Measurements from ENCODE around the gene CCDC7.
"Not testable (repeated sequence)": the region's sequence is repeated elsewhere in the genome, so short reads cannot be mapped to it uniquely, and the experiment has no call there.

The CCDC7 gene

DNA sequence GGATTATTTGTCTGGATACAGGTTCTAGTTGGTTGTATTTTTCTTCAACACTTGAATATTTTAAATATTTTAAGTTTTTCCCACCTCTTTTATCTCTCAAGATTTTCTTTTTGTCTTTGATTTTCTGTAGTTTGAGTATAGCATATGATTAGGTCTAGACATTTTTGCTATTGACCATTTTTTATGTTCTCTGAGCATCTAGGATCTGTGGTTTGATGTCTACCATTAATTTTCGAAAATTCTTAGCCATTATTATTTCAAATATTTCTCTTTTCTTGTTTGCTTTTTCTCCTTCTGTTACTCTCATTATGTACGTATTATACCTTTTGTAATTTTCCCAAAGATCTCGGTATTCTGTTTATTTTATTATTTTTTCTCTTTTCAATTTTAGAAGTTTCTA, 293.0 kb downstream of the CCDC7 start:
- DNase-seq: no peak

GRCh38 chr10:32744321-32744720, 298.4 kb downstream of the CCDC7 start:
- no peak for DNase-seq

GRCh38 chr10:32746869-32747268, 300.9 kb downstream of the CCDC7 start:
- DNase-seq: no peak

DNA sequence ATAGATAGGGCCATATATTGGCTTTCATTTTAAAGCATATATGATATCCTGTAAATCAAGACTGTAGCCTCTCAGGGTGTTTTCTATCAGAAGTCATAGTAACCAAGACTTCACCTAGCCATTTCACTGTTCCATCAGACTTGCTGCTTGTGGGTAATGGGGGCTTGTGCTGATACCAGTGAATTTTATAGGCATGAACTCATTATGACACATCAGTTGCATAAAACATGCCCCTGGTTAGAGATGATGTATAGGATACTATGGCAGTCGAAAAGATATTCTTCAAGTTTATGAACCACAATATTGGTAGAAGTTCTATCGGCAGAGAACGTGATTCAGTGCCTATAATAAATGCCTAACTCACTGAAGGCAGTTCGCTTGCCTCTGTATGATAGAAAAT, 305.6 kb downstream of the CCDC7 start:
- DNase-seq: no peak

- not testable (repeated sequence) for DNase-seq
These were observed 309.0 kb downstream of the CCDC7 start for GRCh38 chr10:32754900-32755299.

GRCh38 chr10:32771217-32771616, 325.3 kb downstream of the CCDC7 start:
- no peak for DNase-seq

DNA sequence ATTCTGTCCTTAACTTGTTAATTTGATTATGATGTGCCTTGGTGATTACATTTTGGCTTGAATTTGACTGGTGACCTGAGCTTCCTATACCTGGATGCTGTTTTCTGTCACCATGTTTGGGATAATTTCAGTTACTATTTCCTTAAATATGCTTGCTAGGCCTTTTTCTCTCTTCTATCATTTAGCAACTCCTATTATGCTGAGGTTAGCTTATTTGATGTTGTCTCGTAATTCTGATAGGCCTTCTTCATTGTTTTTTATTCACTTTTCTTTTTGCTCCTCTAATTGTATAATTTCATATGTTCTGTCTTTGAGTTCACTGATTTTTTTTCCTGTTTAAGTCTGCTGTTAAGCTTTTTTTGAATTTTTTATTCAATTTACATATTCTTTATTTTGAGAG, 327.2 kb downstream of the CCDC7 start:
- DNase-seq: no peak

- DNase-seq: no peak
These were observed 341.0 kb downstream of the CCDC7 start for GRCh38 chr10:32786968-32787367.

DNA sequence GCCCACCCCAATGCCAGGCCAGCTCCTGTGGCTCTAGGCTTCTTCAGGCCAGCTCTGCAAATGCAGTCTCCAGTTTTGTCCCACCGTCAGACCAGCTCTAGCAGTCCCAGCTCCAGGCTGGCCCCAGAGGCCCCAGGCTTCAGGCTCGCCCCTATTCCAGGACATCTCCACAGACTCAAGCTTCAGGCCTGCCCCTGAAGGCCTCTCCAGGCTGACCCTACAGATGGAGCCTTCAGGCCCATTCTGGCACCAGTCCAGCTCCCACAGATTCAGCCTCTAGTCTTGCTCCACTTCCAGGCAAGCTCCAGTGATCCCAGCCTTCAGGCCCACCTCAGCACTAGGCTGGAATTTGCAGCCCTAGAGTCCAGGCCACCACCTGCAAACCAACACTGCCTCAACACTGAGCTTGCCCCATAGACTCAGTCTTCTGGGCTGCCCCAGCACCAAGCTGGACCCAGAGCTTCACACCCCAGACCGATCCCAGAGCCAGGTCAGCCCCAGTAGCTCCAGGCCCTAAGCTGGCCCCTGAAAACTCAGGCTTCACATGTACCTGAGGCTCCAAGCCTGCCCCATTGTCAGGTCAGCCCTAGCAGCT, 341.8 kb downstream of the CCDC7 start:
- DNase-seq: no peak

DNA sequence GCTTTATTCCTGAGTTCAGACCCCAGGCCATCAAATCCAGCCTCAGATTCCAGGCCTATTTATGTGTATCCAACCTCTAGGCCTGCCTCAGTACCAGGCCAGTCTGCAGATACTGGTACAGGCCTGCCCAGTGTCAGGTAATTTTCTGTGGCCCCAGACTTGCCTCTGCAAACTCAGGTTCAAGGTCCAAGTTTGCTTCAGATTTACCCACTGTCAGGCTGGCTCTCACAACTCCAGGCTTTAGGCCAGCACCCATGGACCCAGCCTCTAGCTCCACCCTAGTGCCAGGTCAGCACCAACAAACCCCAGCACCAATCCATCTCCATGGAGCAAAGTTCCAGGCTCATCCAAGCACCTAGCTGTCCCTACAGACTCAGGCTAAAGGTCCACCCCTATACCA, 342.4 kb downstream of the CCDC7 start:
- DNase-seq: no peak

- no peak for DNase-seq
These were observed 344.5 kb downstream of the CCDC7 start for GRCh38 chr10:32790483-32790882.

DNA sequence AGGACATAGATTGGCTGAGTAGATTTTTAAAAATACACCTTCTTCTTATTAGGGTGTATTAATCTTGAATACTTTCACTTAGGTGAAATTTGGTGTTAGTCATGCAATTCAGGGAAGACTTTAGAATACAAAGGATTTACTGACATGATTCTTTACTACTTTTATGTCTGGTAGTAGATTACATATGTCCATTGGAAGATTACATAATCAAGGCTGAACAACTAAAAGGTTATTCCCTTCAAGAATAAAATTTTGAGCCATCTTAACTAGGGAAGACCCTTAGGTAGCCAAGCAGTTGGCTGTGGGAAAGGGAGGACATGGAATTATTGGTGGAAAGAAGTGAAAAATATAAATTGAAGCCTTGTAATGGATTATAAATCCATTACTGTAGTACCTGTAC, 347.1 kb downstream of the CCDC7 start:
- DNase-seq: no peak

DNA sequence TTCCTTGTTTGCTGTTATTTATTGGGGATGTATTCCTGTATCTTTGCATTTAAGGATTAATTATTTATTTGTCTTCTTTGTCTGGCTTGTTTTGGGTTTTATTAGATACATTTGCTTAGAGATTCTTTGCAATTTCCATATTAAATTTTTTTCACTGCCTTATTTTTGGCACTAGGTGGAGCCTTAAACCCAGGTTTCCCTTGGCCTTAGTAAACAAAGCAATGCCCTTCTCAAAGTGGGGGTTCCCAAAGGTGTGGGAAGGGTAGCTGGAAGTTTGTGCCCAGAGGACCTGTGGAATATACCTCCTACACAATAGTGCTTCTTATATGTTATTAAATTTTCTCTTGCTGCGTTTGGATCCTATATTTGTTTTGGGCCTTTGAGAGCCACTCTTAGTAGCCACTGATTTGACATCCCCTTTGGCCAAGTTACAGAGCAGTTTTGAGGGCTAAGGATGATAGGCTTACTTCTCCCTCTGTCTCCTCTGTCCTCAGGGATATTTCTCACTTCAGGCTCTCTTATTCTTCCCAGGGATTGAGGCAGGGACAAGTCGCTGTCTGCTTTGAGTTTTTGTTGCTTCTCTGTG, 349.8 kb downstream of the CCDC7 start:
- no peak for DNase-seq

GRCh38 chr10:32797393-32797792, 351.5 kb downstream of the CCDC7 start:
- not testable (repeated sequence) for DNase-seq

- no peak for DNase-seq
These were observed 401.0 kb downstream of the CCDC7 start for GRCh38 chr10:32846974-32847373.

DNA sequence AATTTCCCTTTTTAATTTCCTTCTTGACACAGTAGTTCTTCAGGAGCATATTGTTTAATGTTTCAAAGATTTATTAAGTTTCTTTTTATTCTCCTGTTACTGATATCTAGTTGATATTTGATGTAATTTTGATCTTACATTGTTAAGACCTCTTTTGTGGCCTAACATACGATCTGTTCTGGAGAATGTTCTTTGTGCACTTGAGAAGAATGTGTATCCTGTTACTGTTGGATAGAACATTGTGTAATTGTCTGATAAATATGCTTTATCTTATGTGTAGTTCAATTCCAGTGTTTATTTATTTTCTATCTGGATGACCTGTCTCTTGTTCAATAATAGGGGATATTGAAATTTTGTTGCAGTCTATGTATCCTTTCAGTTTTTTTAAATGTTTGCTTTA, 405.4 kb downstream of the CCDC7 start:
- DNase-seq: no peak

- no peak for DNase-seq
These were observed 408.5 kb downstream of the CCDC7 start for GRCh38 chr10:32854435-32854834.

- DNase-seq: no peak
These were observed 419.2 kb downstream of the CCDC7 start for GRCh38 chr10:32865170-32865569.

GRCh38 chr10:32877915-32878314, 432.0 kb downstream of the CCDC7 start:
- DNase-seq: no peak

DNA sequence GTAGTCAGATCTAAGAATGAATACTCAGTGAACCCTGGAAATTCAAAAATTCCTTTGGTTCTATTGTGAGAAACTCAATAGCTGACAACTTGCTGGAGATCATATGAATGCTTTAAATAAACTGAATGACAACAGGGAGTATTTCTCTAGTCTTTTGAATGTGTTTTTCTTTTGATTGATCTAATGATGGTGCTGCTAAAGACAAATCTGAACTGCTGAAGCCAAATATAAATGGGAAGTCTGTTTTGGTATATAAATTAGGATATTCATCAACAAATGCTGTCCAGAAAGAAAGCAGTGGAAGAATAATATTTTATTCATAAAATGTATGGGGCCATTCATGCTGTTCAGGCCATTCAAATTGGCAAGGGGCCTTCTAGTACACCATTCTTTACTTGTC, 432.7 kb downstream of the CCDC7 start:
- no peak for DNase-seq

DNA sequence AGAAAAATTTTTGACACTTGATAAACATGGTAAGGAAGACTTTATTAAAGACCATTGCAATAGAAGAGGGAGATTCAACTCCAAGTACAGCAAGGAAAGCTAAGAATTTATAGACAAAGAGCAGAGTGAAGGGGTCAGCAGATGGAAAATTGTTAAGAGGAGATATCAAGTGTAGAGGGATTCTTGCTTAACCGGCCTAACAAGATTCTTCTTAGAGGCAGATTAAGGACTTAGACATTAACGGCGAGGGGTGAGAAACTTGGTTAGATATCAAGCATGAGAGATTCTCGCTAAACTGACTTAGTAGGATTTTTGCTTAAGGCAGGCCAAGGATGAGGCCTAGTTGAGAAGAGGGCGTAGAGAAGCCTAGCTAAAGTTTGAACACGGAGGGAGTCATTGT, 436.1 kb downstream of the CCDC7 start:
- DNase-seq: no peak

DNA sequence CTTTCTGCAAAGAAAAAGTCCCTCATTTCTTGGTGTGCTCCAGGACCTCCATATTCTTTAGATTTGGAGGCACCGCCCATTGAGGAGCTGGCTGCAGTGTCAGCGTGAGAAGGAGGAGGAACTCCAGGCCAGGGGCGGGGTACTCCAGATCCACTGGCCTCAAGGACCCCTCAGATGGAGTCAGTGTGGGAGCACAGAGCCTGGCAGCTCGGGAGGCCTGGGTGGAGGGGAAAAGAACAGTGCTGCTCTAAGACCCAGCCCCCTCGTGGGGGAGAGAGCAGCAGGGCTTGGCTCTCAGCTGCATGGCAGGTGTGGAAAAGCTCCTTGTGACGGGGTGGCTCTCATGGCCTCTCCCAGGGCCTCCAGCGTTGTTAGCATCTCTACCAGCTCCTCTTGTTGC, 441.5 kb downstream of the CCDC7 start:
- DNase-seq: no peak

DNA sequence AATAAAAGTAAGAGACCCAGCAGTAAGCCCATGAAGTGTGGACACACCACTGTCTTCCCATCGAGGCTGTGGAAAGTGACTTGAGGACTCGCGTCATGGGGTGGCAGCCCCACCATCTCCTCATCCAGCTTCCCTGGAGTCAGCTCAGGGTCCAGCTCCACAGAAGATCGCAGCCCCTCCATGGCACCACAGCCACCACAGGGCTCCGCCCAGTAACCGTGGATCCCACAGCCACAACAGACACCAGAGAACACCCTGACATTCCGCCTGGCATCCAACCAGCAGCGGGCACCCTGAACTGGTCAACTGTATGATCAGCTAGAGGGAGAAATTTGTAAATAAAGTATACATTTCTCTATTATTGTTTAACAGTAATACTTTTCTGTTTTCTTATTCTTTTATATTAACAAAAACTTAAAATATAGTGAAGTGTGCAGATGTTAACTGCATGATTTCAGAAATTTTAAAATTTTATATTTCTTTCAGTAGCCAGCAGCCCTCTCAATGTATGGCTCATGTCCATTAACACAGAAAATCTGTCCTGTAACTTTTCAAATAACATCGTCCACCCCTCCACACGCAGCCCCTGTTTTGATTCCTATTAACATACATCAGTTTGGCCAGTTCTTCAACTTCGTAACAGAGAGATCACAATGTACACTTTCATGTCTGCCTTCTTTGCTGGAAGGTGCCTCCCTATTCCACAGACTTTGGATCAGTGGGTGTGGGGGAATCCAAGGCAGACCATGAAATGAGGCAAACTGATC, 442.4 kb downstream of the CCDC7 start:
- no peak for DNase-seq

DNA sequence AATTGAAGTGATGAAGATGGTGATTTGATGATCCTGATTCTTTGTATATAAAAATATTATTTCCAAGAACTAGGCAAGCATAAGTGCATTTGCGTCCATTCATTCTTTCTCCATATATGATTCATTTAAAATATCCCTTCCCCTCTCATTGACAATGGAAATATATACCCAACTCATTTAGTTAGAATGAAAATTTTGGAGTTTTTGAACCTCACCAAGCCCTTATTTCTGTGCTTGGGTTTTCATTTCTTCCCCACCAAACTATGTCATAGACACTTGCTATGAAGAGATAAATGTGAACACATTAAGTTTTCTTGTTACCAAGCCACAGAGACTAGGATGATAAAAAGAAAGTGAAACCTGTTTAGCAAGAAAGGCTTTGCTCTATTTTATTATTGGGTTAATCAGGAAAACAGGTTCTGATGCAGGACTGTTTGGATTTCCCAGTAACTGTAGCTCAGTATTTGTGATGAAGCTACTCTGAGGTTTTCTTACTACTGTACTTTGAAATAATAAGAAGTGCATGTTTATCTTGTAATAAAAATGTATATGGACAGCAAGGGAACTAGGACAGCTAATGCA, 443.8 kb downstream of the CCDC7 start:
- DNase-seq: no peak

Data from activated T-cell treated with anti-CD3 and anti-CD28 coated beads for 4 hours (primary cell).